Loucy (cell line): ENCODE measurements around the gene ZBTB16.

Experiments used
- H2AFZ ChIP-seq: fragments of 200-600 bp; sonication (generic); 2 replicates; pipeline ENCODE4 v1.6.0; 2016; ENCODE audit warnings: antibody characterized with exemption, mild to moderate bottlenecking, low read length, moderate library complexity
- H3F3A ChIP-seq: fragments of 200-600 bp; 2 replicates; pipeline ENCODE4 v1.6.0; 2016; ENCODE audit warnings: antibody characterized with exemption, low read depth, mild to moderate bottlenecking
- H3K27me3 ChIP-seq: fragments of 200-600 bp; sonication (generic); 2 replicates; pipeline ENCODE4 v1.6.1; 2014; ENCODE audit warnings: low read length, mild to moderate bottlenecking; ENCODE audit not compliant: insufficient read depth, poor library complexity, severe bottlenecking
- H3K36me3 ChIP-seq: fragments of 200-600 bp; sonication (generic); 2 replicates; pipeline ENCODE4 v1.6.1; 2016; ENCODE audit warnings: low read length; ENCODE audit not compliant: insufficient read depth
- H3K4me1 ChIP-seq: fragments of 200-600 bp; sonication (generic); 2 replicates; pipeline ENCODE4 v1.5.1; 2014; ENCODE audit warnings: low read length, mild to moderate bottlenecking; ENCODE audit not compliant: insufficient read depth, poor library complexity, severe bottlenecking
- H3K4me2 ChIP-seq: fragments of 200-600 bp; sonication (generic); 2 replicates; pipeline ENCODE4 v1.6.0; 2014; ENCODE audit warnings: antibody characterized with exemption, low read length, low read depth, mild to moderate bottlenecking; ENCODE audit not compliant: poor library complexity, severe bottlenecking
- H3K4me3 ChIP-seq: fragments of 200-600 bp; sonication (generic); 2 replicates; pipeline ENCODE4 v1.5.1; 2014; ENCODE audit warnings: low read length, mild to moderate bottlenecking, mixed read lengths; ENCODE audit not compliant: poor library complexity, severe bottlenecking
- H3K79me2 ChIP-seq: fragments of 200-600 bp; sonication (generic); 2 replicates; pipeline ENCODE4 v1.6.1; 2014; ENCODE audit warnings: low read length; ENCODE audit not compliant: insufficient read depth
- H3K9ac ChIP-seq: fragments of 200-600 bp; sonication (generic); 2 replicates; pipeline ENCODE4 v1.6.0; 2014; ENCODE audit warnings: mild to moderate bottlenecking, low read depth, low read length, moderate library complexity; ENCODE audit not compliant: poor library complexity, severe bottlenecking
- H3K9me2 ChIP-seq: fragments of 200-600 bp; sonication (generic); replicated peaks from 2 replicates; pipeline ENCODE4 v1.6.1; 2016; ENCODE audit warnings: low read depth, low read length, mixed read lengths
- H3K9me3 ChIP-seq: fragments of 200-600 bp; sonication (generic); 2 replicates; pipeline ENCODE4 v1.6.1; 2014; ENCODE audit warnings: mild to moderate bottlenecking, antibody characterized with exemption, low read length, low read depth; ENCODE audit not compliant: insufficient read depth
- H4K20me1 ChIP-seq: fragments of 200-600 bp; sonication (generic); 2 replicates; pipeline ENCODE4 v1.6.0; 2014; ENCODE audit warnings: antibody characterized with exemption, low read length, mild to moderate bottlenecking; ENCODE audit not compliant: insufficient read depth, poor library complexity, severe bottlenecking
- CTCF ChIP-seq: fragments of 200-600 bp; sonication (generic); conservative IDR thresholded peaks from 2 replicates; pipeline ENCODE4 v1.5.1; 2014; ENCODE audit warnings: mild to moderate bottlenecking, antibody characterized with exemption, low read length
- EZH2phosphoT487 ChIP-seq: fragments of 200-600 bp; IDR thresholded peaks from 2 replicates; pipeline ENCODE4 v1.6.1; 2018; ENCODE audit warnings: antibody characterized with exemption, mild to moderate bottlenecking, moderate library complexity, borderline replicate concordance

The ZBTB16 gene

GRCh38 chr11:114079511-114080065 is 20.1 kb downstream of the ZBTB16 start:
- Histone ChIP-seq H3K9me3 (no peaks in the 10 kb centered on the region), H3K9ac (peak overlapping the region; percentile 91), H4K20me1 (no peaks in the 10 kb centered on the region), H3K4me3 (no peak overlapping the region), H2AFZ (no peak overlapping the region), H3K9me2 (no peaks in the 10 kb centered on the region), H3K4me1 (peaks cover 88% of the 10 kb centered on the region), H3K4me2 (peak overlapping the region; percentile 29), H3K36me3 (no peaks in the 10 kb centered on the region), H3K27me3 (no peaks in the 10 kb centered on the region), H3F3A (peaks cover 12% of the 10 kb centered on the region; the same call in 1 of the 2 replicates), H3K79me2 (peaks cover 11% of the 10 kb centered on the region; the same call in 1 of the 2 replicates)
- no peak for TF ChIP-seq EZH2phosphoT487
- TF ChIP-seq CTCF, result no peak

- Histone ChIP-seq H2AFZ (no peak overlapping the region), H3K27me3 (no peaks in the 10 kb centered on the region), H3K36me3 (no peaks in the 10 kb centered on the region), H3K79me2 (peaks cover 7% of the 10 kb centered on the region; the same call in 1 of the 2 replicates), H3K4me1 (peaks cover 88% of the 10 kb centered on the region), H3K9me2 (no peaks in the 10 kb centered on the region), H3K4me3 (no peak overlapping the region), H3K9me3 (no peaks in the 10 kb centered on the region), H4K20me1 (no peaks in the 10 kb centered on the region), H3K9ac (peak overlapping the region; percentile 91), H3F3A (peaks cover 12% of the 10 kb centered on the region; the same call in 1 of the 2 replicates), H3K4me2 (peak overlapping the region; percentile 29)
- TF ChIP-seq EZH2phosphoT487 (no peak), CTCF (no peak)
Measured at GRCh38 chr11:114080219-114080618, 20.7 kb downstream of the ZBTB16 start.

GRCh38 chr11:114080769-114081168 is 21.3 kb downstream of the ZBTB16 start:
- no peaks in the 10 kb centered on the region for H4K20me1 ChIP-seq
- no peak overlapping the region for H2AFZ ChIP-seq
- no peak for TF ChIP-seq EZH2phosphoT487
- no peak for TF ChIP-seq CTCF
- H3K36me3 ChIP-seq, result no peaks in the 10 kb centered on the region
- no peaks in the 10 kb centered on the region for H3K9me2 ChIP-seq
- H3K4me3 ChIP-seq, result no peak overlapping the region
- peak overlapping the region; percentile 29 for H3K4me2 ChIP-seq
- H3K9ac ChIP-seq, result peak overlapping the region; percentile 91
- H3K79me2 ChIP-seq, result peaks cover 5% of the 10 kb centered on the region; the same call in 1 of the 2 replicates
- H3K27me3 ChIP-seq, result no peaks in the 10 kb centered on the region
- peaks cover 12% of the 10 kb centered on the region; the same call in 1 of the 2 replicates for H3F3A ChIP-seq
- peaks cover 92% of the 10 kb centered on the region for H3K4me1 ChIP-seq
- no peaks in the 10 kb centered on the region for H3K9me3 ChIP-seq
